RPMI7951 (cell line): ENCODE results near the gene MXI1. TPM values are rescaled to one million over a fixed set of nuclear protein-coding genes. Genes with fewer than 3 reads are reported as not detected.

Source experiments
- DNase-seq: peaks from one replicate; pipeline ENCODE4 v3.0.0-alpha.2; 2012; ENCODE audit warnings: low read depth
- total RNA-seq: library from RNA; depleted of rRNA; stranded (reverse); fragments of >200 nt; shearing (Covaris generic); gene quantifications from 2 replicates; pipeline ENCODE4 v1.2.3, GENCODE V29; 2014; rRNA removed

MXI1 gene
- 9.0 and 11.1 TPM in 2 replicates for total RNA-seq

DNA sequence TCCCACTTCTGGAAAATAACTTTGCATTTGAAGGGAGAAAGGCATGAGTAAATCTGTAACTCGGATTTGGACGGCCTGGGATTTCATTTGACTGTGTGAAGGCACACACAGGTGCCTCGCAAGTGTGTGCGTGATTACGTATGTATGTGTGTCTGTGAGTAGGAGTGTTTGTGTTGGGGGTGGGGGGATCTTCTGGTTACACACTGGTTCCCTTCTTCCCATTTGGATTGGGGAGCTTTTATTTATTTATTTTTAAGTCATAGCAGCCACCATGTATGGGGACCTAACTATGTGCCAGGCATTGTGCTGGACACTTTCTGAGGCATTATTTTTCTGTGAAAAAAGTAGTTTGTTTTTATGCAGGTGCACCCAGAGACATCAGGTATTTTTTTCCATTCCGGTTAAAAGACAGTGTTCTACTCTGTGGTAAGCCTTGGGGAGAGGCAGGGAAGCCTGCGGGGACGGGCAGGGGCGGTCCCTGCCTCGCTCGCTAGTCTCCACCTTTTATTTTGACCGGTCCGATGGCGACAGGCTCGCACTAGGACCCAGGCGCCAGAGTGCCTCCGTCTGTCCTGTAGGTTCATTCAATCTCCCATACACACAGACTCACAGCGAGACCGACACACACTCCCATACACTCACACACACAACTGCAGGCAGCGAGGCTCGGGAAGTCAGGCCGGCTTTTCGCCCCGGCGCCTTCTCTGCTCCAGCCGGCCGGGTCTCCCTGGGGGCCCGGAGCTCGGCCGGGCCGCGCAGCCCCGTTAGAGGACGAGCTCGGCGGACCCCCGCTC lies at the start of gene MXI1:
MXI1 (plus strand) TSS at position 595 of the 794 bp plus-strand sequence. CDS start 204 bp downstream, outside the sequence.
- peak; percentile 71 for DNase-seq

- DNase-seq, result no peak
Measured at GRCh38 chr10:110158051-110159005, 49.1 kb upstream of the MXI1 start.

DNA sequence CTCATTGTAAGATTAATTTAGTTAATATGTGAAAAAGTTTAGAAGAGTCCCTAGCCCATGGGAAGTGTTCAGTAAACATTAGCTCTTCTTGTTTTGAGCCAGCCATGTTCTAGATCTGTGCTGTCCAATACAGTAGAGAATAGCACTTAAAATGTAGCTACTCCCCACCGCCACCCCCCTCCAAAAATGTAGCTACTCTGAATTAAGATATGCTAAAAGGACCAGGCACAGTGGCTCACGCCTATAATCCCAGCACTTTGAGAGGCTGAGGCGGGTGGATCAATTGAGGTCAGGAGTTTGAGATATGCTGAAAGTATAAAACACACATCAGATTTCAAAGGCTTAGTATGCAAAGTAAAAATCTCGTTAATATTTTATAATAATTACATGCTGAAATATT lies 47.3 kb upstream of the MXI1 start:
- DNase-seq, result no peak

DNA sequence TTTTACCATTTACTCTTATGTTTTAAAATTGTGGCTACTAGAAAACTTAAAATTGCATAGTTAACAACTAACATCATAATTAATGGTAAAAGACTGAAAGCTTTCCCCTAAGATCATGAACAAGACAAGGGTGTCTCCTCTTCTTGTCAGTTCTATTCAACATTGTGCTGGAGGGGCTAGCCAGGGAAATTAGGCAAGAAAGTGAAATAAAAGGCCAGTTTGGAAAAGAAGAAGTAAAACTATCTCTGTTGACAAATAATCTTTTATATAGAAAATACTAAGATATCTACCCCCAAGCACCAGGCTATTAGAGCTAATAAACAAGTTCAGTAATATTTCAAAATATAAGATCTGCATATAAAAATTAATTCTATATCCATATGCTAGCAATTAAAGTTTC lies 46.9 kb upstream of the MXI1 start:
- no peak for DNase-seq

DNA sequence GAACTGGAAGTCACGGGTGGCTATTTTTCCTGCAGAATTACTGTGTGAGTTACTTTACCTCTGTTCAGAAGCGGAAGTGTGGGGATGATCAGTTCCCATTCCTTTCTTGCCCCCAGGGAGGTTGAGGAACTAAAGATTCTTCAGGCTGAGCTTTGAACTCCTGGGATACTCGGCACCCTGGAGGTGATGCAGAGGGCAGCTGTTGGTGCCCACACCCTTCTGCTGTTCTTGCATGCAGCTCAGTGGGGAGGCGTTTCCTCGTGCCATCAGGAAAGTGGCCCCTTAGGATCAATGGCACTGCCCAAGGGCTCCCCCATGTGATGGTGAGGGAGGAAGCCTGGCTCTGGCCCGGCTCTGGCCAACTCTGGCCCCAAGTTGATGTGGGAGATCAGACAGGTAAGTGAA lies 44.7 kb upstream of the MXI1 start:
- DNase-seq, result no peak

DNA sequence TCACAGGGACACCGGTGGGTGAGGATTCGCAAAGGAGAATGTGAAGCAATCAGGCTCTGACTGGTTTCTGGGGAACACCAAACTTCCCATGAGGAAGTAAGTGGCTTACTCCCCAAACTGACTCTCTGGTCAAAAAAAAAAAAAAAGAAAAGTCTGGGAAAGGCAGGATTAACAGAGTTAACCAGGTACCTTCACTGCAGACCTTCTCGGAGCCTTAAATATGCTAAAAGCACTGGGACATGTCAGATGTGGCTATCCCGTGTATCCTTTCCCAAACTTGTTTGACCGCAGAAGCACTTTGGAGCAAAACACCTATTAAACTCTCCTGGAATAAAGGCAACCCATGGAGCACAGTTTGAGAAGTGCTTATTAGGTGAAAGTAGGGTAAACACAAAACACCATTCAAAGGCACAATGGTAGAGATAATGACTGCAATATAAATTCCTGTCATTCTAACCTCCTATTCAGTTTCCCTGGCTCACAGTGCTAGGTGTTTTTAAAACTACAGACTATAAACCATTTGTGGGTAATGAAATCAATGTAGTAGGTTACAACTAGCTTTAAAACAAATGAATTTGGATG lies 44.1 kb upstream of the MXI1 start:
- no peak for DNase-seq

GRCh38 chr10:110163841-110164240 lies 43.6 kb upstream of the MXI1 start:
- DNase-seq, result no peak

GRCh38 chr10:110165239-110165638 lies 42.2 kb upstream of the MXI1 start:
- DNase-seq, result no peak

DNA sequence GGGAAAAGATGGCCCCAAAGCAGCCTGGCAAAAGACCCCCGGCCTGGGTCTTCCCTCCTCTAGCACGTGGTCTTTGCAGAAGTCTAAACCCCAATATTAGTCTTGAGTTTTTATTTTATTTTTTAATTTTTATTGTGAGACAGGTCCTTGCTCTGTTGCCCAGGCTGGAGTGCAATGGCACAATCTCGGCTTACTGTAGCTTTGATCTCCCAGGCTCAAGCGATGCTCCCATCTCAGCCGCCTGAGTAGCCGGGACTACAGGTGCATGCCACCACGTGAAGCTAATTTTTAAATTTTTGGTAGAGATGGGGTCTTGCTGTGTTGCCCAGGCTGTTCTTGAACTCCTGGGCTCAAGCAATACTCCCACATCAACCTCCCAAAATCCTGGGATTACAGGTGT lies 40.3 kb upstream of the MXI1 start:
- no peak for DNase-seq

DNA sequence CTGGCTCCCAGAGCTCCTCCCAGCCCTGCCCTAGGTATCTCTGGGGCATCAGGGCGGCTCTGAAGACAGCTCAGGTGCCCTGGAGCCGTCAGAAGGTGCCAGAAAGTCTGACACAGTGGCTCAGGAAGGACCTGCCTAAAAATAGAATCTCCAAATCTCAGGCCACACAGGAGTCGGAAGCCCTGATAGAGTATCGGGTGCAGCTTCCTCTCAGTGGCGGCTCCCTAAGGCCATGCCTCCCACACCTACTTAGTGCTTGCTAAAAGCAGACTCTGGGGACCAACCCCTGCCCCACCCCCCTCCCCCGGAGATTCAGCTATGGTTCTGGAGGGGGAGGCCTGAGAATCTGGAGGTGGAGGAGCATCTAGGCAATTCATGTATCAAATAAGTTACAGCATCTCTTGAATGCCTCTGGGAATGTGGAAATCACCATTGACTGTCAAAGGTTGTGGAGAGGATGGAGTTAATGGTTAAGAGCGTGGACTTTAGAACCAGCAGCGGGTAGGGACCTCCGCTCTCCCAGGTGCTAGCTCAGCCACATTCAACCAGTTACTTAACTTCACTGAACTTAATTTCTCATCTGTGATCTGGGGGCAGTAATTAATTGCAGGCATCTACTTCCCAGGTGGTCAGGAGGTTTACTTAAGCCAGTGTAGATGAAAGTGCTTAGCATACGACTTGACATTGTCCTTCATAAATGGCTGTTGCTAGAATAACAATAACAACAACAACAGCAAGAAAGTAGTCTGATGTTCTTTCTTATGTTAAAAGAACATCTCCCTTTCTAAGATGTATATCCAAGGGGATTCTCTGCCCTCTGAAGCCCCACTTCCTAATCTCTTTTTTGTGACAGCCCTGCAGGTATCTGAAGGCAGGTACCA lies 38.6 kb upstream of the MXI1 start:
- DNase-seq, result no peak

DNA sequence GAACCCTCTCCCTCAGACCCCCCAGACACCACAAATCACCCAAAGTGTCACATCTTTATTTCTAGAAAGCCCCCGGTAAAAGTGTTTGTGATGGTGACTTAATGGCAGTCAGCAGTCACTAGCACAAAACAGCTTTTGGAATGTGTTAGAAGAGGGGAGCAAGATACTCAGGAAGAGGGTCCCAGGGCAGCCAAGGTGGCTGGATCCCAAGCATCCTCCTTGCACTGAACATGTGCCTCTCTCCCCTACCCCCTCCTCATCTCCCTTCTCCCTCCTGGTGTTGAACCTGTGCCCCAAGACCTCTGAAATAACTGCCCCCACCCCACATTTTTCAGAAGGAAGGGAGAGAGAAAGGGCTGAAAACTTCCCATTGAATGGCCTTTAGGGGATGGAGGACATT lies 37.8 kb upstream of the MXI1 start:
- DNase-seq, result no peak

GRCh38 chr10:110170142-110170971 lies 37.0 kb upstream of the MXI1 start:
- DNase-seq, result no peak

GRCh38 chr10:110171032-110171431 lies 36.4 kb upstream of the MXI1 start:
- no peak for DNase-seq

DNA sequence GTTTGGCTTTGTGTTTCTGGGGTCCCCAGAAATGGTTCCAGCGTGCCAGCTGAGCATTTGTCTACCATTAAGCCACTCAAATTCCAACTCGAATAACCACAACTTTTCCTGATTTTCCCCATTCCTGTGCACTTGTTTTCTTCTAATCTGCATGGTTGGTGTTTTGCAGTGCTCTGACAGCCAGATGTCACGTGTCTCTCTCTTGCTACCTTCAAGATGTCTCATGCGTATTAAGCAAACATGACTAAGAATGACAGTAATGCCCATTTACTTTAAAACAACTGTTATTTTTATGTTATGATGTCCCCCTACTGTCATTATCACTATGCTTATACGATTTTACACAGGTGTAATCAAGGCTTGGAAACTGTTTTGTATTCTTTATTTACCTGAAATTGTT lies 35.2 kb upstream of the MXI1 start:
- DNase-seq, result no peak

GRCh38 chr10:110174201-110174600 lies 33.2 kb upstream of the MXI1 start:
- no peak for DNase-seq

GRCh38 chr10:110174816-110175215 lies 32.6 kb upstream of the MXI1 start:
- DNase-seq, result no peak

DNA sequence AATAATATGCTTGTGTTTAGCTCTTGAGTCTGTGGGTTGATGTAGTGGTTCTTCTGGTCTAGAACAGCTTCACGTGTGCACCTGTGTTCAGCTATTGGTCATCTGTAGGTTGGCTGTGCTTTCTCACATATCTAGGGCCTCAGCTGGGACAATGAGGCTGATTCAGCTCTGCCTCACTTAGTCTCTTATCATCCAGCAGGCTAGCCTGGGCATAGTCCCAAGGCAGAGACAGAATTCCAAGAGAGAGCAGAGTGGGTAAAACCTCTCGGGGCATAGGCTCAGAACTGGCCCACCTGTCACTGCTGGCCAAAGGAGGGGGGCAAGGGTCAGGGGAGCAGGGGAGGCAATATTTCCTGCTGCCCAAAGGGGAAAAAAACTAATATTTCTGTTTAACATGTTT lies 32.0 kb upstream of the MXI1 start:
- no peak for DNase-seq

GRCh38 chr10:110176141-110177030 lies 31.0 kb upstream of the MXI1 start:
- DNase-seq, result no peak

- no peak for DNase-seq
Measured at GRCh38 chr10:110179220-110179619, 28.2 kb upstream of the MXI1 start.
